Stimulated activated CD4-positive, alpha-beta T cell treated with anti-CD3 and anti-CD28 coated beads, Interleukin-2, amount 100 ng/mL, for 4 hours (primary cell): ENCODE measurements around the gene TTC9B.
"Not testable (repeated sequence)": the region's sequence is repeated elsewhere in the genome, so short reads cannot be mapped to it uniquely, and the experiment has no call there.

Experiments used
- DNase-seq: peaks from one replicate; pipeline ENCODE4 v3.0.0-alpha.2; 2020; ENCODE audit warnings: low read depth

Gene TTC9B

DNA sequence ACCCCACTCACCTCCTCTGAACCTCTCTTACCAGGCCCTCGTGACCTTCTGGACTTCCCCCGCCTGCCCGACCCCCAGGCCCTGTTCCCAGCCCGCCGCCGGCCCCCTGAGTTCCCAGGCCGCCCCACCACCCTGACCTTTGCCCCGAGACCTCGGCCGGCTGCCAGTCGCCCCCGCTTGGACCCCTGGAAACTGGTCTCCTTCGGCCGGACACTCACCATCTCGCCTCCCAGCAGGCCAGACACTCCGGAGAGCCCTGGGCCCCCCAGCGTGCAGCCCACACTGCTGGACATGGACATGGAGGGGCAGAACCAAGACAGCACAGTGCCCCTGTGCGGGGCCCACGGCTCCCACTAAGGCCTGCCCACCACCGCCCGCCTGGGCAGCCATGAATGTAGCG is 3.2 kb downstream of the TTC9B start:
- no peak for DNase-seq

DNA sequence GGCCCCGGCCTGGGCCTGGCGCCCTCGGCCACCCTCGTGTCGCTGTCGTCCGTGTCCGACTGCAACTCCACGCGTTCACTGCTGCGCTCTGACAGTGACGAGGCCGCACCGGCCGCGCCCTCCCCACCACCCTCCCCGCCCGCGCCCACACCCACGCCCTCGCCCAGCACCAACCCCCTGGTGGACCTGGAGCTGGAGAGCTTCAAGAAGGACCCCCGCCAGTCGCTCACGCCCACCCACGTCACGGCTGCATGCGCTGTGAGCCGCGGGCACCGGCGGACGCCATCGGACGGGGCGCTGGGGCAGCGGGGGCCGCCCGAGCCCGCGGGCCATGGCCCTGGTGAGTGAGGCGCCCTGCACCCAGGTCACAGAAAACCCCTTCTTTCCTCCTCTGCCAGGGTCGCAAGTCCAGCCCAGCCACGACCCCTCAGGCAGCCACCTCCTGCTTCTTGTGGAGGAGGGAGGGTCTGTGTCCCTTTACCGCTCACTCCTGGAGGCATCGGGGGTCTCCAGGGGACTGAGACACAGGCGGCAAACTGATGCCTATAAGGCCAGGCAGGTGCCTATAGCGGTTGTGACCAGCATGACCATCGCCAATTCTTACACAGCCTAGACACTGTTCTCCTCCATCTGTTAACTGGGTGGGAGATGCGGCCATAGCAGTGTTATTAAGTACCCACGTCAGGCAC is 4.2 kb downstream of the TTC9B start:
- no peak for DNase-seq

DNA sequence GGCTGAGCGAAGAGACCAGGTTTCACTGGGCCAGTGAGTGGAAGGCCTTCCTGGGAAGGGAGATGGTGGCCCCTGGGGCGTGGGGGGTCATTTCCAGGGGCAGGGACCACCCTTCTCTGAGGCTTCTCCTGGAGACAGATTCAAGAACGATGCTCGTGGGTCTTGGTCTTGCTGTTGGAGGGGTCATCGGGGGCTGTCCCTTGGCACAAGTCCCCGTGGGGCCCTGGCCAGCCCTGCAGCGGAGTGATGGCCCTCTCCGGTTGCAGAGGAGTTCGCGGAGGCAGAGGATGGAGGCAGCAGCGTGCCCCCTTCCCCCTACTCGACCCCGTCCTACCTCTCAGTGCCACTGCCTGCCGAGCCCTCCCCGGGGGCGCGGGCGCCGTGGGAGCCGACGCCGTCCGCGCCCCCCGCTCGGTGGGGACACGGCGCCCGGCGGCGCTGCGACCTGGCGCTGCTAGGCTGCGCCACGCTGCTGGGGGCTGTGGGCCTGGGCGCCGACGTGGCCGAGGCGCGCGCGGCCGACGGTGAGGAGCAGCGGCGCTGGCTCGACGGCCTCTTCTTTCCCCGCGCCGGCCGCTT is 4.8 kb downstream of the TTC9B start:
- DNase-seq: no peak

DNA sequence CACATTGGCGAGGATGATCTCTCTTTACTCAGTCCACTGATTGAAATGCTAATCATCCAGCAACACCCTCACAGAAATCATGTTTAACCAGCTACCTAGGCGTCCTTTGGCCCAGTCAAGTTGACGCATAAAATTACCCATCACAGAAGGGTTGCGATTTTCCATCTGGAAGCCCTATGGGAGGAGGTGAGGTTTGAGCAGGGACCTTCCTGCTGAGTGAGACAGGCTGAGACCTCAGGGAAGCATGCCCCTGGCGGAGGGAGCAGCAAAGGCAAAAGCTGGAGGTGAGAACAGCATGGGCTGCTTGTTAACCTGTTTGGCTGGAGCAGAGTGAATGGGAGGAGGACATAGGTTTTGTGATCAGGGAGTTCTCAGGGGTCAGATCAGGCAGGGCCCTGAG is 7.3 kb downstream of the TTC9B start:
- DNase-seq: no peak

DNA sequence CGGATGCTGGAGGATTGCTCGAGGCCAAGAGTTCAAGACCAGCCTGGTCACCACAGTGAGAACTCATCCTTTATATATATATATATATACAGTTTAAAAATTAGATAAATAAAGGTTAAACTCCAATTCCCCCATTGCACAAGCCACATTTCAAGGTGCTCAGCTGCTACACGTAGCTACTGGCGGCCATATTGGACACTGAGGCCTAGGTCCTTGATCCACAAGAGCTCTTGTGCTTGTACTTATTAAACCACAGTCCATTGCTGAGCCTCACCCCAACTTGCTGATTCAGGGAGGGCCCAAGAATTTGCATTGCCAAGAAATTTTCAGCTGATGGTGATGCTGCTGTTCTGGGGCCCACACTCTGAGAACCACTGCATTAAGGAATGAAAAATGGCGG is 9.6 kb downstream of the TTC9B start:
- no peak for DNase-seq

DNA sequence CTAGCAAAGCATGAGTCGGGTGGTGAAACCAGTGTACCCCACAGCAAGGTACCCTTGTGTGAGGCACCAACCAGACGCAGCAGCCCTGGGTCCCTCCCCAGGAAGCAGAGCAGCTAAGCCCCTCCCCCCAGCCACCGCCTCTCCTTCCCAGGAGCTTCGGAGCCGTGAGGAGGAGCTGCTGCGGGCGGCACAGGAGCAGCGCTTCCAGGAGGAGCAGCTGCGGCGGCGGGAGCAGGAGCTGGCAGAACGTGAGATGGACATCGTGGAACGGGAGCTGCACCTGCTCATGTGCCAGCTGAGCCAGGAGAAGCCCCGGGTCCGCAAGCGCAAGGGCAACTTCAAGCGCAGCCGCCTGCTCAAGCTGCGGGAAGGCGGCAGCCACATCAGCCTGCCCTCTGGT is 12.4 kb downstream of the TTC9B start:
- no peak for DNase-seq

DNA sequence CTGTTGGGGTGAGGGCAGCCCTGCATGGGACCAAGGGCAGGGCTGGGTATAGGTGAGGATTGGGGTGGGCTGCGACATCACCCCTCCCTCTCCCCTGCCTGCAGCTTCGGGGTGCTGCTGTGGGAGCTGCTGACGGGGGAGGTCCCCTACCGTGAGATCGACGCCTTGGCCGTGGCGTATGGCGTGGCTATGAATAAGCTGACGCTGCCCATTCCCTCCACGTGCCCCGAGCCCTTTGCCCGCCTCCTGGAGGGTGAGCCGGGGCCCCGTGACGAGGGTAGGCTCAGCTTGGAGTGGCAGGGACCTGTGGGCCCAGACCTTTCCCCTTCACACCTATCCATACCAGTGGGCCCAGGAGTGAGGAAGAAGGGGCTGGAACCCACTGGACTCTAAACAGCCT is 13.8 kb downstream of the TTC9B start:
- no peak for DNase-seq

DNA sequence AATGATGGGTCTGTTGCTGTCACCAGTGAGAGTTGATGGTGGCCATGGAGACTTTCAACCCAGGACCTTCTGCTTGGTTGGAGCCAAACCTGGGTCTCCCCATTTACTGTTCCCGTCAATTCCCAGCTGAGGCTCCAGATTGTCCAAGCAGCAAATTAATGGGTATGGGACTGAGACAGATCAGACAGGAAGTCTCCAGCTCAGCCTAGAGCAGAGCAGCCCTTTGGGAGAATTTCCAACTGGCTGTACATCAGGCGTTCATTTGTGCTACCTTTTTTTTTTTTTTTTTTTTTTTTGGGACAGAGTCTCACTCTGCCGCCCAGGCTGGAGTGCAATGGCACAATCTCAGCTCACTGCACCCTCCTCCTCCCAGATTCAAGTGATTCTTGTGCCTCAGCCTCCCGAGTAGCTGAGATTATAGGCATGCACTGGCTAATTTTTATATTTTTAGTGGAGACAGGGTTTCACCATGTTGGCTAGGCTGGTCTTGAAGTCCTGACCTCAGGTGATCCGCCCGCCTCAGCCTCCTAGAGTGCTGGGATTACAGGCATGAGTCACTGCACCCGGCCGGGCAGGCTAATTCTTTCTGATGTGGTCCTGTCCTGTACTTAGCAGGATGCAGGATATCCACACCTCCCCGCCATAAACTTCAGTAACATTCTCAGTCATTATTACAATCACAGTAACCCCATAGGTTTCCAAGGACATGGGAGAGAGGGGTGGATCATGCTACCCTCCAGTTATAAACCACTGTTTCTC is 17.7 kb downstream of the TTC9B start:
- no peak for DNase-seq

DNA sequence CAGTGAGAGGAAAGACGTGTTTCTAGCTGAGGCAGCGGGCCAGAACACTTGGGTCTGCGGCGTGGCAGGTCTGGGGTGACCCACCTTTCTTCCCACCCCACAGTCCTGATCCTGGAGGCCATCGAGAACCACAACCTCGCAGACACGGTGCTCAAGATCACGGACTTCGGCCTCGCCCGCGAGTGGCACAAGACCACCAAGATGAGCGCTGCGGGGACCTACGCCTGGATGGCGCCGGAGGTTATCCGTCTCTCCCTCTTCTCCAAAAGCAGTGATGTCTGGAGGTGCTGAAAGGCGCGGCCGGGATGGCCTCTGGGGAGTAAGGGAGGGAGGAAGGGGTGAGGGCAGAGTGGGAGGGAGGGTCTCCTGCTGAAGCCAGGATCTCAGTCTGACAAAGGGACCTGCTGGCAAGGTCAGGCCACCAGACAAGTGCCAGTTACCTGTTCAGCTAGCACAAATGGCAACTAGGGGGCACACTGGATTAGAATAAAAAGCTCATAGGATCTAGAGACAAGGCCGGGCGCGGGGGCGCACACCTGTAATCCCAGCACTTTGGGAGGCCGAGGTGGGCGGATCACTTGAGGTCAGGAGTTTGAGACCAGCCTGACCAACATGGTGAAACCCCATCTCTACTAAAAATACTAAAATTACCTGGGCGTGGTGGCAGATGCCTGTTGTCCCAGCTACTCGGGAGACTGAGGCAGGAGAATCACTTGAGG is 19.8 kb downstream of the TTC9B start:
- no peak for DNase-seq

DNA sequence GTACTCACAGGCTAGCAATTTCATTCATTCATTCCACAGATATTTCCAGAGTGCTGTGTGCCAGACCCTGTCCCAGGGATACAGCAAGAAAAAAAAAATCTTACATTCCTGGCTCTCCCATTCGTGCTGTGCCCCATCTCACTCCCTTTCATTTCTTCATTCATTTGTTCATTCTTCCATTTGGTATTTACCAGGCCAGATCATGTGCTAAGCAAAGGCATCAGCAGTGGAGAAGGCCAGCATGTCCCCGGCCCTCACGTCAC is 24.7 kb downstream of the TTC9B start:
- DNase-seq: no peak

DNA sequence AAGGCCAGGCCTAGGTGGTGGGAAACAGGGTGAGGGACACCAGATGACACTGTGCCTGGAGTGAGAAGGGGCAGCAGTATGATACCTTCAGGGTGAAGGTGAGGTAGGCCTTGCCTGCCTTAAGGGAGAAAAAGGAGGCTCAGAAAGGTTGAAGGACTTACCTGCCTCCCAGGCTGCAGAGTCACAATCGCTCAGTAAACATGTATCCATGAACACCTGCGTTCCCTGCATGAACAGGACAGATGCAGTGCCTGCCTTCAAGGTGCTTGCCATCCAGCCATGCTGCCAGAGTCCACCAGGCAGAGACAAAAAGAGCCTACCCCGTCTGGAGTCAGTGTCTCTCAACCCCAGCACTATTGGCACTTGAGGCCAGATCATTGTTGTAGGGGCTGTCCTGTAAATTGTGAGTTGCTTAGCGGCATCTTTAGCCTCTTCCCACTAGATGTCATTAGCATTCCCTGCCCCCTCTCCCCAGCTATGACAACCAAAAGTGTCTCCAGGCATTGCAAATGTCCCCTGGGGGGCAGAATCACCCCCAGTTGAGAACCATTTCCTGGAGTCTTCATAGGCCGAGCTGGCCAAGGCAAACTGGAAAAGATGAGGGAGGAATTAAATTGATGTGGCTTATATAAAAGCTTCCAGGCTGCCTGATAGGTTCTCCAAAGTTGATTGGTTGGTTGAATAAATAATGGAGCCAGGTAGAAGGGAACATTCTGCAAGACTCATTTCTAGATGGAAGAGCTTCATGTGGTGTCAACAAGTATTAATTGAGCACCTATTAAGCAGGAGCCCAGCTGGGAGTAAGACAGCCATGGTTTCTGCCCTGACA is 25.2 kb downstream of the TTC9B start:
- no peak for DNase-seq

DNA sequence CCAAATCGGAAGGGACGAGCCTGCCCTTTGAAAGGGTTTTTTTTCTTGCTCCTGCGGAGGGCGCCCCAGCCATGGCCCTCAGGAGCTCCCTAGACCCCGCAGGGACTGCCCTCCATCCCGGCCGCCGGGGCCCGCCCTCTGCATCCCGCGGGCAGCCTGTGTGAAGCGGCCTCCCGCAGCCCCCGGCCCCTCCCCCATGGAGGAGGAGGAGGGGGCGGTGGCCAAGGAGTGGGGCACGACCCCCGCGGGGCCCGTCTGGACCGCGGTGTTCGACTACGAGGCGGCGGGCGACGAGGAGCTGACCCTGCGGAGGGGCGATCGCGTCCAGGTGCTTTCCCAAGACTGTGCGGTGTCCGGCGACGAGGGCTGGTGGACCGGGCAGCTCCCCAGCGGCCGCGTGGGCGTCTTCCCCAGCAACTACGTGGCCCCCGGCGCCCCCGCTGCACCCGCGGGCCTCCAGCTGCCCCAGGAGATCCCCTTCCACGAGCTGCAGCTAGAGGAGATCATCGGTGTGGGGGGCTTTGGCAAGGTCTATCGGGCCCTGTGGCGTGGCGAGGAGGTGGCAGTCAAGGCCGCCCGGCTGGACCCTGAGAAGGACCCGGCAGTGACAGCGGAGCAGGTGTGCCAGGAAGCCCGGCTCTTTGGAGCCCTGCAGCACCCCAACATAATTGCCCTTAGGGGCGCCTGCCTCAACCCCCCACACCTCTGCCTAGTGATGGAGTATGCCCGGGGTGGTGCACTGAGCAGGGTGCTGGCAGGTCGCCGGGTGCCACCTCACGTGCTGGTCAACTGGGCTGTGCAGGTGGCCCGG is 26.1 kb downstream of the TTC9B start:
- DNase-seq: no peak

DNA sequence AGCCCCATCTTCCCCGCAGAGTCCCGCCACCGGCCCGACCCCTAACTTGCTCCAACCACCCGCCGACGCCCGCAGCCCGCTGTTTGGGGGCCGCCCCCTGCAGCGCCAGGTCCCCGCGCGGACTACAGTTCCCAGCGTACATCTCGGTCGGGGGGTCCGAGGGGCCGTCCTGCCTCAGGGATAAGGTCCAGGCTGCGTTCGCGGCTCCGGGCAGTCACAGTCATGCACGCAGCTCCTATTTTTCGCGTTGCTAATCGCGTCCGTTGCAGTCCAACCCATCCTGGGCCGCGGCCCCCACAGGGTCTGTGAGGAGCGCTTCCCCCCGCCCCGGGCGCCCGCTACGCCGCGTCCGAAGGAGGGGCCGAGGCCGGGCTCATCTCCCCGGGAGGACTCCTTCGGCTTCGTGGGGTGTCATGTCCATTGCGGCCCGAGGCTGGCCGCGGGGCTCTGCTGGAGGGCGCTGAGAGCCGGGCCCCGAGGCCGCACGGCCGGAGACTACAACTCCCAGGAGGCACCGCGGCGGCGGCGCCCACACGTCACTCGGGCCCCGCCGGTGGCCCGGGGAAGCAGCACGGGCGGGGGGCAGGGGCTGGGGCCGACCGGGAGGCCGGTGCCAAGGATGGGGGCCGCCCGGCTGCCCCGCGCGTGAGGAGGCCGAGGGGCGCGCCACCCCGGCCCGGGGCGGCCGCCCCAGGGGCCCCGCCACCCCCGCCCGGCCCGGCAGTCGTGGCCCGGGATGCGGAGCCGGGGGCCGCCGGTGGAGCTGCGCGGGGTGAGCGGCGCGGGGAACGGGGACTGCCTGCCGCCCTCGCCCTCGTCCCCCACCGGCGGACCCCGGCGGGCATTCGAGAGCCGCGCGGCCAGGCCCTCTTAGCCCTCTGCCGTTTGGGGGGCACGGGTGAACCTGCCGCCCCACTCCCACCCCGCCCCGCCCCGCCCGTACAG is 27.0 kb downstream of the TTC9B start, which contains the start of gene MAP3K10:
TSS of gene MAP3K10 (plus strand) at position 536 of the 945 bp plus-strand sequence. CDS start 606 bp downstream, outside the sequence.
- DNase-seq: peak; percentile 55

DNA sequence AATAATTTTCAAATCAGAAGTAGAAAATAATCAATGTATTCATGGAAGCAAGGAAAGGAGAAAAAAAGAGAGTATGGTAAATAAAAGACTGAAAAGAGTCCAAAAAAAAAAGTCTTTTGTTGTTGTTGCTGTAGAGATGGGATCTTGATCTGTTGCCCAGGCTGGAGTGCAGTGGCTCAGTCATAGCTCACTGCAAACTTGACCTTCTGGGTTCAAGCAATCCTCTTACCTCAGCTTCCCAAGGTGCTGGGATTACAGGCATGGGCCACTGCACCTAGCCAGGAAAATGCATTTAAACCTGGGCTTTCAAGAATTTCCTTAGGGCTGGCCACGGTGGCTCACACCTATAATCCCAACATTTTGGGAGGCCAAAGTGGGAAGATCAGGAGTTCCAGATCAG is 33.9 kb downstream of the TTC9B start:
- no peak for DNase-seq

DNA sequence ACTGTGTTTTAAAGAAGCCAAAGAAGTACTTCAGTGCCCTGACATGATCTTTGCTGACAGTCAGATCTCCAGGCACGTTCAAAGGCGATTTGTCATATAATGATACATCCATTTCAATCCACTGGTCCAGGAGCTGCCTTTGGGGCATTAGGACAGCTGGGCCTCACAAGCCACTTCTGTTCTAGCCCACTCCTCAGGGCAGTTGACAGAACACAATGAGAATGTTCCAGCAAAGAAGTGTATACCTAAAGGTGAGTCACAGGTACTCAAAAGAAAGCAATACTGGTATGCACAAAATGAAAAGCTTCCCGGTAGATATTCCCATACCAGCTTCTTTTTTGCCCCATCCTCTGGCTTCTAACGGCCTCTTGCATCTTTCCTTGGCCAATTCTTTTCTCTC is 39.4 kb downstream of the TTC9B start:
- no peak for DNase-seq

DNA sequence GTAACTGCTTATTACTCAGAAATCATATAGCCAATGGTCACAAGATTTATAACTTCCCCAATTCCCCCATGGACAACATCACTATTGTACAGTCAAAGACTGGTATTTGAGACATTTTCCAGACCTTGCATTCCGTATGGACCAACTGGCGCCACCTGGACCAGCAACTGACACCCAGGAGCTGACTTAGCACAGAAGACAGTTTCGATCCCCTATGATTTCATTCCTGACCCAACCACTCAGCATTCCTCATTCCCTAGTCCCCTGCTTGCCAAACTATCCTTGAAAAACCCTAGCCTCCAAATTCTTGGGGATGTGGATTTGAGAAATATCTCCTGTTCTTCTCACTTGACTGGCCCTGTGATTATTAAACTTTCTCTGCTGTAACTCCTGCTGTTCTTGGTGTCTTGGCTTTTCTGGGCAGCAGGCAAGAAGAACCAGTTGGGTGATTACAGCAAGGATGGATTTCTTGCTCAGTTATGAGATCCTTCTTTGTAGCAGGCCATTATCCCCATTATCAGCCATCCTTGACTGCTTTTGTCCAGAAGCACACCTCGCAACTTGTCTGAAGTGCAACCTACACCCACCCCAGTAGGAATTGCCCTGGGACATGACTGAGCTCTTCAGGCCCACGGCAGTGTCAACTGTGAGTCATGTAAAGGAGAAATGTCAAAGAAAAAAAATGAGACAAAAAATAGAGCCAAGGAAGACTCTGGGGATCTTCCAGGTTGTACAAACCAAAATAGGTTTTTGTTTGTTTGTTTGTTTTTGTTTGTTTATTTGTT is 40.7 kb downstream of the TTC9B start:
- DNase-seq: no peak

DNA sequence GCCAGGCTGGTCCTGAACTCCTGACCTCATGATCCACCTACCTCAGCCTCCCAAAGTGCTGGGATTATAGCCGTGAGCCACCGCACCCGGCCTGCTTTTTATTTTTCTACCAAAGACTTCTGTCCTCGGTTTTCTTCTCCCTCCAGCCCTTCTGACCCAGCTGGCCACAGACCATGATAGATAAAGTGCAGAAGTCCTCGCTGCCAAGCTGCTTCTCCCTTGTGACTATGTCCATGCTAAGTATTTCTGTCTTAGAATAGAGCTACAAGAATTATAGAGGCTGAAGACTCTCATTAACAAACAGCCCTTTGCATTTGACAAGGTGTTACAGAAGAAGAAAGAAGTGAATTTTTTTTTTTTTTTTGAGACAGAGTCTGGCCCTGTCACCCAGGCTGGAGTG is 42.4 kb downstream of the TTC9B start:
- DNase-seq: no peak

DNA sequence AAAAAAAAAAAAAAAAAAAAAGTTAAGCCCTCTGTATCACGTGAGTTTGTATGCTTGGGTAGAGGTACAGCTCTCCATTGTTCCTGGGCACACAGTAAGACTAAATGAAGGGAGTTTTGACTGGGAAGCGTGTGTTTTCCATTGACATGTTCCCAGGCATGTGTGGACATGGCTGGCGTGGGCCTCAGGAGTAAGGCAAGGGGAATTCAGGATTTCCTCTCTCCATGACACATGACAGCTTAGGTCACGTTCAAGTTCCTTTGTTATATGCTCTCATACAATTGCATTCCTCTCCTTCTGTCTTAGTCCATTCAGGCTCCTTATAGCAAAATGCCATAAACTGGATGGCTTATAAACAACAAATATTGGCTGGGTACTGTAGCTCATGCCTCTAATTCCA is 44.1 kb downstream of the TTC9B start:
- DNase-seq: no peak

DNA sequence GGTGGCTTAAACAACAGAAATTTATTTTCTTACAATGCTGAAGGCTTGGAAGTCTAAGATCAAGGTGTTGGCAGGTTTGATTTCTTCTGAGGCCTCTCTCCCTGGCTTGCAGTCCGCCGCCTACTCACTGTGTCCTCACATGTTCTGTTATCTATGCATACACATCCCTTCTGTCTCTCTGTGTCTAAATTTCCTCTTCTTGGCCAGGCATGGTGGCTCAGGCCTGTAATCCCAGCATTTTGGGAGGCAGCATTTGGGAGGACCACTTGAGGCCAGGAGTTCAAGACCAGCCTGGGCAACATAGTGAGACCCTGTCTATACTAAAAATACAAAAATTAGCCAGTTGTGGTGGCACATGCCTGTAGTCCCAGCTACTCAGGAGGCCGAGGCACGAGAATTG is 46.9 kb downstream of the TTC9B start:
- not testable (repeated sequence) for DNase-seq
